Measurements from ENCODE around the gene TPX2.

- TF ChIP-seq, protein P1, sequence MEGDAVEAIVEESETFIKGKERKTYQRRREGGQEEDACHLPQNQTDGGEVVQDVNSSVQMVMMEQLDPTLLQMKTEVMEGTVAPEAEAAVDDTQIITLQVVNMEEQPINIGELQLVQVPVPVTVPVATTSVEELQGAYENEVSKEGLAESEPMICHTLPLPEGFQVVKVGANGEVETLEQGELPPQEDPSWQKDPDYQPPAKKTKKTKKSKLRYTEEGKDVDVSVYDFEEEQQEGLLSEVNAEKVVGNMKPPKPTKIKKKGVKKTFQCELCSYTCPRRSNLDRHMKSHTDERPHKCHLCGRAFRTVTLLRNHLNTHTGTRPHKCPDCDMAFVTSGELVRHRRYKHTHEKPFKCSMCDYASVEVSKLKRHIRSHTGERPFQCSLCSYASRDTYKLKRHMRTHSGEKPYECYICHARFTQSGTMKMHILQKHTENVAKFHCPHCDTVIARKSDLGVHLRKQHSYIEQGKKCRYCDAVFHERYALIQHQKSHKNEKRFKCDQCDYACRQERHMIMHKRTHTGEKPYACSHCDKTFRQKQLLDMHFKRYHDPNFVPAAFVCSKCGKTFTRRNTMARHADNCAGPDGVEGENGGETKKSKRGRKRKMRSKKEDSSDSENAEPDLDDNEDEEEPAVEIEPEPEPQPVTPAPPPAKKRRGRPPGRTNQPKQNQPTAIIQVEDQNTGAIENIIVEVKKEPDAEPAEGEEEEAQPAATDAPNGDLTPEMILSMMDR (IDR thresholded peaks at IDR 0.05), result no peak
- TF ChIP-seq POLR2AphosphoS5 (IDR thresholded peaks at IDR 0.05), result no peak
- no peak for TF ChIP-seq POLR2A (IDR thresholded peaks at IDR 0.05)
Observed at GRCh38 chr20:31715766-31716165, 23.3 kb upstream of the TPX2 start.
